ENCODE measurements around the gene ELMOD1.

The ELMOD1 gene

GRCh38 chr11:107624983-107625684 is 34.2 kb downstream of the ELMOD1 start:
- Histone ChIP-seq H3K36me3 (ENCODE audit: control insufficient read depth, low read length) (no peaks in the 10 kb centered on the region), H3K4me2 (ENCODE audit: low read length) (no peak overlapping the region), H3K4me3 (ENCODE audit: low read length) (no peak overlapping the region), H3K9me2 (replicated peaks; ENCODE audit: control insufficient read depth, low read length) (no peaks in the 10 kb centered on the region), H3K79me2 (ENCODE audit: control insufficient read depth, low read length) (no peaks in the 10 kb centered on the region), H3K27ac (ENCODE audit: low read depth, low read length) (no peak overlapping the region), H3K4me1 (ENCODE audit: control insufficient read depth, low read length) (no peaks in the 10 kb centered on the region), H3F3A (ENCODE audit: control insufficient read depth, insufficient read depth) (no peaks in the 10 kb centered on the region), H3K27me3 (ENCODE audit: control insufficient read depth, low read length) (peaks cover 12% of the 10 kb centered on the region), H4K20me1 (ENCODE audit: control insufficient read depth, insufficient read depth, low read depth, low read length) (no peaks in the 10 kb centered on the region), H3K9me3 (ENCODE audit: control insufficient read depth, insufficient read depth, low read length) (no peaks in the 10 kb centered on the region)
- no peak for TF ChIP-seq EZH2phosphoT487 (IDR thresholded peaks at IDR 0.05; ENCODE audit: borderline replicate concordance, low read length)
- TF ChIP-seq, protein P1, sequence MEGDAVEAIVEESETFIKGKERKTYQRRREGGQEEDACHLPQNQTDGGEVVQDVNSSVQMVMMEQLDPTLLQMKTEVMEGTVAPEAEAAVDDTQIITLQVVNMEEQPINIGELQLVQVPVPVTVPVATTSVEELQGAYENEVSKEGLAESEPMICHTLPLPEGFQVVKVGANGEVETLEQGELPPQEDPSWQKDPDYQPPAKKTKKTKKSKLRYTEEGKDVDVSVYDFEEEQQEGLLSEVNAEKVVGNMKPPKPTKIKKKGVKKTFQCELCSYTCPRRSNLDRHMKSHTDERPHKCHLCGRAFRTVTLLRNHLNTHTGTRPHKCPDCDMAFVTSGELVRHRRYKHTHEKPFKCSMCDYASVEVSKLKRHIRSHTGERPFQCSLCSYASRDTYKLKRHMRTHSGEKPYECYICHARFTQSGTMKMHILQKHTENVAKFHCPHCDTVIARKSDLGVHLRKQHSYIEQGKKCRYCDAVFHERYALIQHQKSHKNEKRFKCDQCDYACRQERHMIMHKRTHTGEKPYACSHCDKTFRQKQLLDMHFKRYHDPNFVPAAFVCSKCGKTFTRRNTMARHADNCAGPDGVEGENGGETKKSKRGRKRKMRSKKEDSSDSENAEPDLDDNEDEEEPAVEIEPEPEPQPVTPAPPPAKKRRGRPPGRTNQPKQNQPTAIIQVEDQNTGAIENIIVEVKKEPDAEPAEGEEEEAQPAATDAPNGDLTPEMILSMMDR (IDR thresholded peaks at IDR 0.05; ENCODE audit: low read depth, low read length, poor library complexity, severe bottlenecking): no peak

DNA sequence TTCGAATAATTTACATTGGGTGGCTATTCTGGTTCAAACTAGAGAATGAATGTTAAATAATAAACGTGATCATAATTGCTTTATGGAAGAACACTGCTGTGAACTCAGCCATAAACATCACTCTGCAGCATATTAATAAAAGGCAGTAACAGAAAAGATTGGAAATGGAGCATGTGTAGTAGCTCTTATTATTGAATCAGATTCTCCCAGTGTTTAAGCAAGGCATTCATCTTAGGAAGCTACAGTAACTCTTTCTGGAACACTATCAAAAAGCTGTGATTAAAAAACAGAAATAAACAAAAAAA is 34.7 kb downstream of the ELMOD1 start:
- TF ChIP-seq EZH2phosphoT487 (IDR thresholded peaks at IDR 0.05; ENCODE audit: borderline replicate concordance, low read length): no peak
- TF ChIP-seq, protein P1 (IDR thresholded peaks at IDR 0.05; ENCODE audit: low read depth, low read length, poor library complexity, severe bottlenecking): no peak

DNA sequence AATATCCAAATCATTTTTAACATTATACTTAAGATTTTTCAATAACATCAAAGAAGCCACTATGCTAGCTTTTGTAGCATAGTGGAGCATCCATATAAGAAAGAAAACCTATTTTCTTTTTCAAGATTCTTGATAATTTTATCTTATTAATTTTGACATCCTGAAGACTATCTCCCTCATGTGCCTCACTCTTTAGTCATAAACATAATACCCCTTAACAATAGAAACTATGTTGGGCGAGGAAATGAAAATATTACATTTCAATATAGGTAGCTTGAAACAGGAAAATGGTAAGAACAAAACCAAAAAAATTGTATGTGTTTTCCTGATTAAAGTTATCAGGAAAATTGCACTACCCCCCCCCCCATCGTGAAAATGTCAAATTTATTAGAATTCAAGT is 40.1 kb downstream of the ELMOD1 start:
- Histone ChIP-seq H3F3A (ENCODE audit: control insufficient read depth, insufficient read depth) (no peaks in the 10 kb centered on the region), H3K27ac (ENCODE audit: low read depth, low read length) (no peak overlapping the region), H4K20me1 (ENCODE audit: control insufficient read depth, insufficient read depth, low read depth, low read length) (no peaks in the 10 kb centered on the region), H3K4me1 (ENCODE audit: control insufficient read depth, low read length) (no peaks in the 10 kb centered on the region), H3K9me3 (ENCODE audit: control insufficient read depth, insufficient read depth, low read length) (no peaks in the 10 kb centered on the region), H3K36me3 (ENCODE audit: control insufficient read depth, low read length) (no peaks in the 10 kb centered on the region), H3K4me3 (ENCODE audit: low read length) (no peak overlapping the region), H3K4me2 (ENCODE audit: low read length) (no peak overlapping the region), H3K9me2 (replicated peaks; ENCODE audit: control insufficient read depth, low read length) (no peaks in the 10 kb centered on the region), H3K79me2 (ENCODE audit: control insufficient read depth, low read length) (no peaks in the 10 kb centered on the region), H3K27me3 (ENCODE audit: control insufficient read depth, low read length) (peaks cover 20% of the 10 kb centered on the region)
- TF ChIP-seq, protein P1 (IDR thresholded peaks at IDR 0.05; ENCODE audit: low read depth, low read length, poor library complexity, severe bottlenecking): no peak
- no peak for TF ChIP-seq EZH2phosphoT487 (IDR thresholded peaks at IDR 0.05; ENCODE audit: borderline replicate concordance, low read length)

More for the DNA sequence above, 34.7 kb downstream of the ELMOD1 start:
- Histone ChIP-seq H3K4me2 (ENCODE audit: low read length) (no peak overlapping the region), H3K9me2 (replicated peaks; ENCODE audit: control insufficient read depth, low read length) (no peaks in the 10 kb centered on the region), H3K9me3 (ENCODE audit: control insufficient read depth, insufficient read depth, low read length) (no peaks in the 10 kb centered on the region), H3F3A (ENCODE audit: control insufficient read depth, insufficient read depth) (no peaks in the 10 kb centered on the region), H3K36me3 (ENCODE audit: control insufficient read depth, low read length) (no peaks in the 10 kb centered on the region), H3K27ac (ENCODE audit: low read depth, low read length) (no peak overlapping the region), H4K20me1 (ENCODE audit: control insufficient read depth, insufficient read depth, low read depth, low read length) (no peaks in the 10 kb centered on the region), H3K4me1 (ENCODE audit: control insufficient read depth, low read length) (no peaks in the 10 kb centered on the region), H3K4me3 (ENCODE audit: low read length) (no peak overlapping the region), H3K79me2 (ENCODE audit: control insufficient read depth, low read length) (no peaks in the 10 kb centered on the region), H3K27me3 (ENCODE audit: control insufficient read depth, low read length) (peaks cover 12% of the 10 kb centered on the region)

All from DOHH2 (cell line).